Muscle of leg (tissue), 11 donors: ENCODE results near the gene TMEM25. TPM values are rescaled to one million over a fixed set of nuclear protein-coding genes. Genes with fewer than 3 reads are reported as not detected.

Source experiments
- DNase-seq: peaks from one replicate; pipeline ENCODE4 v3.0.0; 2013
- H3K27ac ChIP-seq: one replicate; pipeline ENCODE4 v1.5.1; 2013; ENCODE audit warnings: mild to moderate bottlenecking, low read length, control low read depth
- H3K27me3 ChIP-seq: one replicate; pipeline ENCODE4 v1.6.1; 2013; ENCODE audit warnings: low read length; ENCODE audit not compliant: control insufficient read depth, insufficient read depth
- H3K36me3 ChIP-seq: one replicate; pipeline ENCODE4 v1.6.1; 2013; ENCODE audit warnings: low read length; ENCODE audit not compliant: control insufficient read depth, insufficient read depth
- H3K4me1 ChIP-seq: one replicate; pipeline ENCODE4 v1.6.1; 2013; ENCODE audit warnings: low read length; ENCODE audit not compliant: control insufficient read depth, insufficient read depth
- H3K4me3 ChIP-seq: one replicate; pipeline ENCODE4 v1.5.1; 2013; ENCODE audit warnings: low read length, control low read depth
- H3K9me3 ChIP-seq: replicated peaks from 2 replicates; pipeline ENCODE4 v1.6.1; 2013; ENCODE audit warnings: low read depth, low read length; ENCODE audit not compliant: control insufficient read depth
- WGBS: methylation state at CpG from one replicate; pipeline ENCODE4 v1.1.5; 2013; ENCODE audit warnings: missing lambda C conversion rate; ENCODE audit not compliant: insufficient coverage; 5-methylcytosine and 5-hydroxymethylcytosine counted together
- polyA plus RNA-seq, 8 donors: library from polyadenylated mRNA; unstranded; fragments of 120-200 nt; gene quantifications; one replicate each; pipeline versions ENCODE4 v1.2.1 to v1.2.3, GENCODE V29; 2013; ENCODE audit warnings: inconsistent platforms in 1 of 8, low replicate concordance in 1 of 8; ENCODE audit not compliant: insufficient read length in 8 of 8, insufficient read depth in 1 of 8
- total RNA-seq: library from RNA; stranded (reverse); fragments of 120-200 nt; gene quantifications from one replicate; pipeline ENCODE4 v1.2.4, GENCODE V29; 2013

Gene TMEM25
- total and polyA plus RNA-seq, 9 donors, result 14.2 to 22.0 (median 16.1) TPM

DNA sequence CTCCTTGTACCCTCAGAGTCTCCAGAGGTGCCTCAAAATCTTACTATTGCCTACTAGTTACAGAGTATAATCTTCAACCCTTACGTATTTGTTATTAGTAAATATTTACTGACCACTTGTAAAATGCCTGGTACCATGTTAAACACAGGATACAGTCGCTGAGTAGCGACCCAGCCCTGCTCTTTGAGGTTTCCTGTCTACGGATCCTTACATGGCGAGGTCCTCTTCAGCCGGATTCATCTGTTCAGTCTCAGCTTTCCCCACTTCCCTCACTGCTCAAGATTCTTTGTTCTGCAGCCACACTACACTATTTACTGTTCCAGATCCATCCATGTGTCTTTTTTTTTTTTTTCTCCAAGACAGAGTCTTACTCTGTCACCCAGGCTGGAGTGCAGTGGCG is 16.9 kb upstream of the TMEM25 start:
- Histone ChIP-seq H3K4me3 (no peak overlapping the region), H3K27ac (no peak overlapping the region), H3K4me1 (no peaks in the 10 kb centered on the region), H3K27me3 (no peaks in the 10 kb centered on the region), H3K36me3 (peaks cover 55% of the 10 kb centered on the region), H3K9me3 (no peaks in the 10 kb centered on the region)
- WGBS, result 84% methylated on average over 5 of the region's 7 CpGs
- no peak for DNase-seq

DNA sequence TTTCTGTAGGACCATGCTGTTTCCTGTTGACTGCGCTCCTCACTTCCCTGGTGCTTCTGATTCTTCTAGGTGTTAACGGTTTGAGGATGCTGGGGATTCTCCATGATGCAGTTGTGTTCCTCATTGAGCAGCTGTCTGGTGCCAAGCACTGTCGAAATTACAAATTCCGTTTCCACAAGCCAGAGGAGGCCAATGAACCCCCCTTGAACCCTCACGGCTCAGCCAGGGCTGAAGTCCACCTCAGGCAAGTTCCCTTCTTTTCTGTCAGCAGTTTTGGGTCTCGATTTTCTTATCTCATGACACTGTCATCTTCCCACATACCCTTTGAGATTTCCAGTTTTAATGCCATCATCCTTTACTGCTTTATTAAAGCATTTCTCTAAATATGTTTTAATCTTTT is 11.4 kb upstream of the TMEM25 start:
- 83% methylated on average over 5 of the region's 6 CpGs for WGBS
- no peak overlapping the region for H3K27ac ChIP-seq
- DNase-seq, result no peak
- no peaks in the 10 kb centered on the region for H3K9me3 ChIP-seq
- peaks cover 21% of the 10 kb centered on the region for H3K4me1 ChIP-seq
- H3K4me3 ChIP-seq, result no peak overlapping the region
- no peaks in the 10 kb centered on the region for H3K27me3 ChIP-seq
- peaks cover 78% of the 10 kb centered on the region for H3K36me3 ChIP-seq

DNA sequence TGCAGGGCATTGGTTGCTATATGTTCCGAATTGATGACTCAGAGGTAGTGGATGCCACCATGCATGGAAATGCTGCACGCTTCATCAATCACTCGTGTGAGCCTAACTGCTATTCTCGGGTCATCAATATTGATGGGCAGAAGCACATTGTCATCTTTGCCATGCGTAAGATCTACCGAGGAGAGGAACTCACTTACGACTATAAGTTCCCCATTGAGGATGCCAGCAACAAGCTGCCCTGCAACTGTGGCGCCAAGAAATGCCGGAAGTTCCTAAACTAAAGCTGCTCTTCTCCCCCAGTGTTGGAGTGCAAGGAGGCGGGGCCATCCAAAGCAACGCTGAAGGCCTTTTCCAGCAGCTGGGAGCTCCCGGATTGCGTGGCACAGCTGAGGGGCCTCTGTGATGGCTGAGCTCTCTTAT is 9.1 kb upstream of the TMEM25 start:
- no peak overlapping the region for H3K4me3 ChIP-seq
- peaks cover 31% of the 10 kb centered on the region for H3K4me1 ChIP-seq
- peaks cover 67% of the 10 kb centered on the region for H3K36me3 ChIP-seq
- peak overlapping the region; percentile 91 for H3K27ac ChIP-seq
- no peaks in the 10 kb centered on the region for H3K9me3 ChIP-seq
- DNase-seq, result peak; percentile 62
- H3K27me3 ChIP-seq, result no peaks in the 10 kb centered on the region
- 76% methylated on average over 10 of the region's 13 CpGs for WGBS

DNA sequence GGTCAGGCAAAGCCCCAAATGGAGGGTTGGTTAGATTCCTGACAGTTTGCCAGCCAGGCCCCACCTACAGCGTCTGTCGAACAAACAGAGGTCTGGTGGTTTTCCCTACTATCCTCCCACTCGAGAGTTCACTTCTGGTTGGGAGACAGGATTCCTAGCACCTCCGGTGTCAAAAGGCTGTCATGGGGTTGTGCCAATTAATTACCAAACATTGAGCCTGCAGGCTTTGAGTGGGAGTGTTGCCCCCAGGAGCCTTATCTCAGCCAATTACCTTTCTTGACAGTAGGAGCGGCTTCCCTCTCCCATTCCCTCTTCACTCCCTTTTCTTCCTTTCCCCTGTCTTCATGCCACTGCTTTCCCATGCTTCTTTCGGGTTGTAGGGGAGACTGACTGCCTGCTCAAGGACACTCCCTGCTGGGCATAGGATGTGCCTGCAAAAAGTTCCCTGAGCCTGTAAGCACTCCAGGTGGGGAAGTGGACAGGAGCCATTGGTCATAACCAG is 8.4 kb upstream of the TMEM25 start:
- no CpG with 5 or more reads among the region's 6 CpGs for WGBS
- Histone ChIP-seq H3K27ac (peak overlapping the region; percentile 91), H3K36me3 (peaks cover 67% of the 10 kb centered on the region), H3K9me3 (no peaks in the 10 kb centered on the region), H3K4me1 (peaks cover 36% of the 10 kb centered on the region), H3K27me3 (no peaks in the 10 kb centered on the region), H3K4me3 (no peak overlapping the region)
- no peak for DNase-seq

DNA sequence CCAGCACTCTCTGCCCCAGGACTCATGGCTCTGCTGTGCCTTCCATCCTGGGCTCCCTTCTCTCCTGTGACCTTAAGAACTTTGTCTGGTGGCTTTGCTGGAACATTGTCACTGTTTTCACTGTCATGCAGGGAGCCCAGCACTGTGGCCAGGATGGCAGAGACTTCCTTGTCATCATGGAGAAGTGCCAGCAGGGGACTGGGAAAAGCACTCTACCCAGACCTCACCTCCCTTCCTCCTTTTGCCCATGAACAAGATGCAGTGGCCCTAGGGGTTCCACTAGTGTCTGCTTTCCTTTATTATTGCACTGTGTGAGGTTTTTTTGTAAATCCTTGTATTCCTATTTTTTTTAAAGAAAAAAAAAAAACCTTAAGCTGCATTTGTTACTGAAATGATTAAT is 6.6 kb upstream of the TMEM25 start:
- Histone ChIP-seq H3K27ac (peak overlapping the region; percentile 82), H3K27me3 (no peaks in the 10 kb centered on the region), H3K9me3 (no peaks in the 10 kb centered on the region), H3K4me3 (no peak overlapping the region), H3K4me1 (peaks cover 39% of the 10 kb centered on the region), H3K36me3 (peaks cover 61% of the 10 kb centered on the region)
- no peak for DNase-seq

DNA sequence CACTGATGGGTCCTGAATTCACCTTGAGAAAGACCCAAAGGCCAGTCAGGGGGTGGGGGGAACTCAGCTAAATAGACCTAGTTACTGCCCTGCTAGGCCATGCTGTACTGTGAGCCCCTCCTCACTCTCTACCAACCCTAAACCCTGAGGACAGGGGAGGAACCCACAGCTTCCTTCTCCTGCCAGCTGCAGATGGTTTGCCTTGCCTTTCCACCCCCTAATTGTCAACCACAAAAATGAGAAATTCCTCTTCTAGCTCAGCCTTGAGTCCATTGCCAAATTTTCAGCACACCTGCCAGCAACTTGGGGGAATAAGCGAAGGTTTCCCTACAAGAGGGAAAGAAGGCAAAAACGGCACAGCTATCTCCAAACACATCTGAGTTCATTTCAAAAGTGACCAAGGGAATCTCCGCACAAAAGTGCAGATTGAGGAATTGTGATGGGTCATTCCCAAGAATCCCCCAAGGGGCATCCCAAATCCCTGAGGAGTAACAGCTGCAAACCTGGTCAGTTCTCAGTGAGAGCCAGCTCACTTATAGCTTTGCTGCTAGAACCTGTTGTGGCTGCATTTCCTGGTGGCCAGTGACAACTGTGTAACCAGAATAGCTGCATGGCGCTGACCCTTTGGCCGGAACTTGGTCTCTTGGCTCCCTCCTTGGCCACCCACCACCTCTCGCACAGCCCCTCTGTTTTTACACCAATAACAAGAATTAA is 6.1 kb upstream of the TMEM25 start:
- no peaks in the 10 kb centered on the region for H3K9me3 ChIP-seq
- peak overlapping the region; percentile 82 for H3K27ac ChIP-seq
- DNase-seq, result peak; percentile 49
- H3K27me3 ChIP-seq, result peaks cover 2% of the 10 kb centered on the region
- WGBS, result 85% methylated on average over 4 of the region's 6 CpGs
- H3K4me1 ChIP-seq, result peaks cover 45% of the 10 kb centered on the region
- H3K4me3 ChIP-seq, result no peak overlapping the region
- H3K36me3 ChIP-seq, result peaks cover 56% of the 10 kb centered on the region

DNA sequence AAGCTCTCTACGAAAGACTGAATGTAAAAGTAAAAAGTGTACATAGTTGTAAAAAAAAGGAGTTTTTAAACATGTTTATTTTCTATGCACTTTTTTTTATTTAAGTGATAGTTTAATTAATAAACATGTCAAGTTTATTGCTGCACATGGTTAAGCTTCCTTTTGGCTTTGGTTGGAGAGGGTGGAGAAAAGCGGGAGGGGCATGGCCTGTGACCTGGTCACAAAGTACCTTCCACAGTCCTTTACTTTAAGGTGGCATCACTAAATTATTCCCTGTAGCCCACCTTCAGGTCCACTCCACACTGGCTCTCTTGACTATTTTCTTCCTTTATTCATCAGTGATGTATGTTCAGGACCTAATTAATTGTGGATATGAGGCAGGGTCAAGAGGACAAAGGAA is 4.3 kb upstream of the TMEM25 start:
- no peaks in the 10 kb centered on the region for H3K9me3 ChIP-seq
- no peak overlapping the region for H3K4me3 ChIP-seq
- DNase-seq, result no peak
- peaks cover 54% of the 10 kb centered on the region for H3K4me1 ChIP-seq
- H3K27ac ChIP-seq, result no peak overlapping the region
- H3K27me3 ChIP-seq, result peaks cover 2% of the 10 kb centered on the region
- peaks cover 39% of the 10 kb centered on the region for H3K36me3 ChIP-seq
- no CpG with 5 or more reads among the region's 2 CpGs for WGBS

DNA sequence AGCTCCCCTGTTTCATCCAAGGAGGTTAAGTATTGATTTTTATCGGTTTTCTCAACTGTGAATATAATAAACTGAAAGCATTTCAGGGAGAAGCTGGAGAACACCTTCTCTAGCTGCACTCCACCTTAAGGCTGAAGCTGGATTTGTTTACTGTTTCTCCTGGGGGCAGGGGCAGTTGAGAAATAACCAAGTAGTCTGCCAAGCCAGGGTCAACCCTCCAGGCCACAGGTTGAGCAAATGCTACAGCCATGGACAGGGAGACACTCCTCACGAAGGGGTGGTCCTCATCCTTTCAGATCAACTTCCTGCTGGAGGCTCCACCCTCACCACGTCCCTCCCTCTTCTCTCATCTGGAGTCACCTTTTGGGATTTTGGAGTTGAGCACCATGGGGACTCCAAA is 3.9 kb upstream of the TMEM25 start, which contains the start of gene TTC36:
TSS of gene TTC36 (plus strand) at position 366 of the 400 bp plus-strand sequence. CDS start at position 387, 21 bp downstream.
- peaks cover 35% of the 10 kb centered on the region for H3K36me3 ChIP-seq
- no peak within 1 kb of the TSS for H3K27ac ChIP-seq
- peaks cover 2% of the 10 kb centered on the region for H3K27me3 ChIP-seq
- H3K4me3 ChIP-seq, result no peak within 1 kb of the TSS
- no peaks in the 10 kb centered on the region for H3K9me3 ChIP-seq
- peaks cover 54% of the 10 kb centered on the region for H3K4me1 ChIP-seq
- WGBS, result 14% methylated on average over 1 of the region's 3 CpGs
- no peak for DNase-seq

DNA sequence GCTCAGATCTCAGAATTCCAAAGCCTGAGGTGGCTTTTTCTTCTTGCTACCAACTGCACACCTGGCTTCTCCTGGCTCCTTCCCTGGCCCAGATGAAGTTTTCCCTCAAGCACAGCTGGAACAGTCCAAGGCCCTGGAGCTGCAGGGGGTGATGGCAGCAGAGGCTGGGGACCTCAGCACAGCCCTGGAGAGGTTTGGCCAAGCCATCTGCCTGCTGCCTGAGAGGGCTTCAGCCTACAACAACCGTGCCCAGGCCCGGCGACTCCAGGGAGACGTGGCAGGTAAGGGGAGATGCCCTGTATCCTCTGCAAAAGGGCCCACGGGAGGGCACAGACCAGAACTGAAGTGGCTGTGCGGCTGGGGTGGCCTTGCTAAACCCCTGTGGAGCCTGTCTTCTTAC is 2.5 kb upstream of the TMEM25 start:
- Histone ChIP-seq H3K27ac (no peak overlapping the region), H3K4me1 (peaks cover 45% of the 10 kb centered on the region), H3K4me3 (no peak overlapping the region), H3K36me3 (peaks cover 22% of the 10 kb centered on the region), H3K9me3 (no peaks in the 10 kb centered on the region), H3K27me3 (peaks cover 2% of the 10 kb centered on the region)
- no peak for DNase-seq
- 85% methylated on average over 6 of the region's 6 CpGs for WGBS

DNA sequence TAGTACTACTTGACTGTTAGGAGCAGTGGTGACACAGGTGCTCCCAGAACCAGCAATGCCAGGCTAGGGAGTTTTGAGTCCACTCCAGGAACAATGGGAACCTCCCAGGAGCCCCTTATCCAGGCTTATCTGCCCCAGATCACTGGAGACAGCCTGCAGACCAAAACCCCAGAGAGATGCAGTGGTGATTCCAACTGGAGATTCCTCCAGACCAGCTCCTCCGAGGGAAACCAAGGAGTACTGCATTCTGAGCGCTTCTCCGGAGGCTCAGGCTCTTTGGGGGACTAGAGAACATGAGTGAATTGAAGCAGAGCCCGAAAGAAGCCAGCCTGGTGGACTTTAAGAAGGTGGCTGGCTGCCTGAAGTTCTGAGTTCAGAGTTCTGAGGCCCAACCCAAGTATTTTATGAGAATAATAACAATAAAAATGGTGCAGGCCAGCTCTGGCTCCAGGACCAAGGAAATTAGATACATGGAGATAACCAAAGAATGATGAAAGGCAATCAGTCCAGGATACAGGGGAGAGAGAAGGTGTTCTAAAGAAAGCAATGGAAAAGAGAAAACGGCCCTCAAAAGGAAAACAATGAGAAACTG is 1.3 kb upstream of the TMEM25 start:
- 75% methylated on average over 4 of the region's 5 CpGs for WGBS
- no peaks in the 10 kb centered on the region for H3K9me3 ChIP-seq
- peak overlapping the region; percentile 67 for H3K4me3 ChIP-seq
- DNase-seq, result no peak
- no peak overlapping the region for H3K27ac ChIP-seq
- H3K4me1 ChIP-seq, result peaks cover 36% of the 10 kb centered on the region
- peaks cover 2% of the 10 kb centered on the region for H3K27me3 ChIP-seq
- H3K36me3 ChIP-seq, result peaks cover 18% of the 10 kb centered on the region
